GM21576 (cell line): ENCODE measurements around the gene NPIPA1.
A peak's percentile ranks its signal among the peaks of the same experiment; 100 is the strongest.
"Not testable (repeated sequence)": the region's sequence is repeated elsewhere in the genome, so short reads cannot be mapped to it uniquely, and the experiment has no call there.

Experiments
- ATAC-seq: cut with Tn5 transposase; IDR thresholded peaks from one replicate; pipeline ENCODE4 v1.9.1; 2021; ENCODE audit warnings: mild to moderate bottlenecking, moderate library complexity; ENCODE audit not compliant: unreplicated experiment

NPIPA1 gene

GRCh38 chr16:14929176-14929575 is 8.1 kb upstream of the NPIPA1 start:
- not testable (repeated sequence) for ATAC-seq

- not testable (repeated sequence) for ATAC-seq
Observed at GRCh38 chr16:14930246-14930645, 7.0 kb upstream of the NPIPA1 start.

DNA sequence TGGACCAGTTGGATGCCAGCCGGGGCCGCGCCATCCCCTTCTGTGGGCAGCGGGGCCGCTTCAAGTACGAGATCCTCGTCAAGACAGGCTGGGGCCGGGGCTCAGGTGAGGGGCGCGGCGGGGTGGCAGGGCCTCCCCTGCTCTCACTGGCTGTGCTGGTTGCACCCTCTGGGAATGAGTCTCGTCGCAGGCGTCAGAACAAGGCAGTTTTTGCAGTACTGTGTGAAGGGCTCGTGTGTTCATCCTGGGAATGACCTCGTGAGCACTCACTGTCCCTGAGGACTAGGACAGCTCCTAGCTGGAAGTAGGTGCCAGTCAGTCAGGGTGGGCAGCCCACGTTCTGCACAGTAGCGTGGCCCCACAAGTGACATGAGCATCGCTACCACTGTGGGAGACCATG is 6.3 kb upstream of the NPIPA1 start:
- ATAC-seq = not testable (repeated sequence)

DNA sequence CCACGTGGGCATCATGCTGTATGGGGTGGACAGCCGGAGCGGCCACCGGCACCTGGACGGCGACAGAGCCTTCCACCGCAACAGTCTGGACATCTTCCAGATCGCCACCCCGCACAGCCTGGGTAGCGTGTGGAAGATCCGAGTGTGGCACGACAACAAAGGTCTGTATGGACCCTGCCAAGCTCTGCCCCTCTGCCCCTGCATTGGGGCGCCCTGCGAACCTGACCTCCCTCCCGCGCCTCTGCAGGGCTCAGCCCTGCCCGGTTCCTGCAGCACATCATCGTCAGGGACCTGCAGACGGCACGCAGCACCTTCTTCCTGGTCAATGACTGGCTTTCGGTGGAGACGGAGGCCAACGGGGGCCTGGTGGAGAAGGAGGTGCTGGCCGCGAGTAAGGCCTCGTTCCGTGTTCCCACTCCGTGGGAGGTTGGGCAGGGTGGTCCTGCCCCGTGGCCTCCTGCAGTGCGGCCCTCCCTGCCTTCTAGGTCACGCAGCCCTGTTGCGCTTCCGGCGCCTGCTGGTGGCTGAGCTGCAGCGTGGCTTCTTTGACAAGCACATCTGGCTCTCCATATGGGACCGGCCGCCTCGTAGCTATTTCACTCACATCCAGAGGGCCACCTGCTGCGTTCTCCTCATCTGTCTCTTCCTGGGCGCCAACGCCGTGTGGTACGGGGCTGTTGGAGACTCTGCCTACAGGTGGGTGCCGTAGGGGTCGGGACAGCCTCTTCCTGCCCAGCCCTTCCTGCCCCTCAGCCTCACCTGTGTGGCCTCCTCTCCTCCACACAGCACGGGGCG is 4.5 kb upstream of the NPIPA1 start:
- ATAC-seq = not testable (repeated sequence)

DNA sequence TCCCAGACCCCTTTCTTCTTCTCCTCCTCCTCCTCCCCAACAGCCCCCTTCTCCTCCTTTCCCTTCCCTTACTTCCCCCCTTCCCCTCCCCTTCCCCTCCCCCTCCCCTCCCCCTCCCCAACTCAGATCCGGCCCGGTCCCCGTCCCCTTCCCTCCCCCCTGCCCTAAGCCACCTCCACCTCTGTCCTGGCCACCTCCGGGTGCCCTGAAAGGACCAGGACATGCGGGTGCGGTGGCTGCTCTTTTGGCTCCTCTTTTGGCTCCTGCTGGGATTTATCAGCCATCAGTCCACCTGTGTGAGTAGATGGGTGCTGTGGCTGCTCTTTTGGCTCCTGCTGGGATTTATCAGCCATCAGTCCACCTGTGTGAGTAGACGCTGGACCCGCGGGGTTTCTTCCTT is 751 bp downstream of the NPIPA1 start:
- ATAC-seq = not testable (repeated sequence)

DNA sequence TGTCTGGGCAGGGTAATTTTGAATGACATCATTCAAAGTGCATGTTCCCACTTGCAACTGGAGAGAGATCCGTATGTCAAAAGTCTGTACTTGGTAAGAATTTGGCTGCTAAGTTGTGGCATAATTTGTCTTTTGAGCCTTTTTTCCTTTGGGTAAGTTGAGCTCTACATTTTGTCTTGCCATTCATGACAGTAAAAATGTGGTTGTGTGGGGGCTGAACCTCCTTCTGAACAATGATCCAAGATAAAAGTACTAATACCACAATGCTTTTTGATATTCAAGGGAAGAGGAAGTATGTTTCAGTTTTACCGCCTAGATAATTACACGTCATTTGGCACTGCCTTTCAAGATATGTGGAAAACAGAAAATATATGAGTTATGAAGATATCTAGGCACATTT is 5.4 kb downstream of the NPIPA1 start:
- ATAC-seq = not testable (repeated sequence)

DNA sequence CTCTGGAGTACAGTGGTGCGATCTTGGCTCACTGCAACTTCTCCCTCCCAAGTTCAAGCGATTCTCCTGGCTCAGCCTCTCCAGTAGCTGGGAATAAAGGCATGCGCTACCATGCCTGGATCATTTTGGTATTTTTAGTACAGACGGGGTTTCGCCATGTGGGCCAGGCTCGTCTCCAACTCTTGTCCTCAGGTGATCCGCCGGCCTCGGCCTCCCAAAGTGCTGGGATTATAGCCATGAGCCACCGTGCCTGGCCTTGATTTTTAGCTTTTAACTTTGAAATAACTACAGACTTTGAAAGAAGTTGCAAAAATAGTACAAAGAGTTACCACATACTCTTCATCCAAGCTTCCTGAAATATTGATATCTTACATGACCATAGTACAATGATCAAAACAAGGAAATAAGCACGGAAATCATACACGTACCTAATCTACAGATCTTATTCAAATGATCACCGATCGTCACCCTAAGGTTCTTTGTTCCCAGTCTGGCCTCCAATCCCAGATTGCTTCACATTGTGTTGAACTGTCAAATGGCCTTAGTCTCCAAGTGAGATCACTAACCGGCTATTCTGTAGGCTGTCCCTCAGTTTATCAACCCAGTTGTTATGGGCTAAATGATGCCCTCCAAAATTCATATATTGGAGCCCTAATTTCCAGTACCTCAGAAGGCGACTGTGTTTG is 18.4 kb downstream of the NPIPA1 start:
- no peak for ATAC-seq

GRCh38 chr16:14957576-14958322 is 20.5 kb downstream of the NPIPA1 start:
- ATAC-seq = no peak

- ATAC-seq = no peak
Observed at GRCh38 chr16:14958323-14958600, 21.0 kb downstream of the NPIPA1 start.

DNA sequence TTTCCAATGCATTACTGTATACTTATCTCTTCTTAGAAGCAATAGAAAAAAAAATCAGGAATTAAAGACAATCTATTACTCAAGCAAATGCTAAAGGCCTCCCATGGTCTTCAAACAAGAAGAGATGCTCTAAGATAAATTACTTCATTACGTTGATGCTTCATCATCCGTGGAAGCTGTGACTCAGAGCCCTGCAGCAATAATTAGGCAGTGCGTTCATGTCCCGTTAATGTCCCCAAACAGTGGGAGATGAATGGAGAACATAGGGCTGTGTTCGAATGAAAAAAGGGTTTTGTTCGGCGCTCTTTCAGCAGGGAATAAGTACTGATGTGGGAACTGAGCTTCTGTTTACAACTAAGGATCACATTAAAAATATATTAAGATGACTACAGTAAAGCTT is 21.7 kb downstream of the NPIPA1 start:
- no peak for ATAC-seq

GRCh38 chr16:14961405-14962186 is 24.4 kb downstream of the NPIPA1 start:
- ATAC-seq = no peak

DNA sequence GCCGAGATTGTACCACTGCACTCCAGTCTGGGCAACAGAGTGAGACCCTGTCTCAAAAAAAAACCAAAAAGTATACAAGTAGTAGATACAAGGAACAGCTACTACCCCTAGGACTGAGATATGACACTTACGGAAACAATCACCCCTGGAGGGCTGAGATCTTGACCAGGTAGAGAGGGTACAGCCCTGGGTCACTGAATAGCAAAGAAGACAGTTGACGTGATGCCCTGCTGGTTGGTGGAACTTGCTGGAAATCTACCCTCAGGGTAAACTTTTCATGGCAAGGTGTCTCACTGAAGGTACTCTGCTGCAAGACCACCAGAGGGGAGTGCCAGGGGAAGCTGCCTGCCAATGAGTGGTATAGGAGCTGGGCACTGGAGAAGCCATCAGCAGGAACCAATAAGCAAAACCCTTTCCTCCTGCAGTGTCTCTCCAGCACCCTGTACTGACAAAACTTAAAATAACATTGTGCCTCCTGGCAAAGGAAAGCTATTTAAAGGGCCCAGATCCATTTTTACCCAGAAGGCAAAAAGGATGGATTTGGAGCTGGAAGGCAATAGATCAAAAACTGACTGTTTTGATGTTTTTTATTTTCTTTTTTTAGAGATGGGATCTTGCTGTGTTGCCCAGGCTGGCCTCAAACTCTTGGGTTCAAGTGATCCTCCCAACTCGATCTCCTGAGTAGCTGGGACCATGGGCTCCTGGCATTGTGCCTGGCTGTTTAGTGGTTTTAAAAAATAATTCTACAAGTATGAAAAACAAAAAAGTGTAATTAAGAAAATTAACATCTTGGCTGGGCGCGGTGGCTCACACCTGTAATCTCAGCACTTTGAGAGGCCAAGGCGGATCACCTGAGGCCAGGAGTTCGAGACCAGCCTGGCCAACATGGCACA is 26.3 kb downstream of the NPIPA1 start:
- ATAC-seq = no peak

DNA sequence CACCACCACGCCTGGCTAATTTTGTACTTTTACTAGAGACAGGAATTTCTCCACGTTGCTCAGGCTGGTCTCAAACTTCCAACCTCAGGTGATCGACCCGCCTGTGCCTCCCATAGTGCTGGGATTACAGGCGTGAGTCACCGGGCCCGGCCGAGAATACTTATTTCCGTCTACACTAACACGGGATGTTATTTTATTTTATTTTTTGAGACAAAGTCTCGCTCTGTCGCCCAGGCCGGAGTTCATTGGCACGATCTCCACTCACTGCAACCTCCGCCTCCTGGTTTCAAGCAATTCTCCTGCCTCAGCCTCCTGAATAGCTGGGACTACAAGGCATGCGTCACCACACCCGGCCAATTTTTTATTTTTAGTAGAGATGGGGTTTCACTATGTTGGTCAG is 28.1 kb downstream of the NPIPA1 start:
- no peak for ATAC-seq

GRCh38 chr16:14969795-14970194 is 32.6 kb downstream of the NPIPA1 start:
- not testable (repeated sequence) for ATAC-seq

GRCh38 chr16:14971621-14972228 is 34.5 kb downstream of the NPIPA1 start:
- ATAC-seq = not testable (repeated sequence)

- ATAC-seq = not testable (repeated sequence)
Observed at GRCh38 chr16:14973785-14974322, 36.6 kb downstream of the NPIPA1 start.

- not testable (repeated sequence) for ATAC-seq
Observed at GRCh38 chr16:14974331-14974655, 37.0 kb downstream of the NPIPA1 start.

DNA sequence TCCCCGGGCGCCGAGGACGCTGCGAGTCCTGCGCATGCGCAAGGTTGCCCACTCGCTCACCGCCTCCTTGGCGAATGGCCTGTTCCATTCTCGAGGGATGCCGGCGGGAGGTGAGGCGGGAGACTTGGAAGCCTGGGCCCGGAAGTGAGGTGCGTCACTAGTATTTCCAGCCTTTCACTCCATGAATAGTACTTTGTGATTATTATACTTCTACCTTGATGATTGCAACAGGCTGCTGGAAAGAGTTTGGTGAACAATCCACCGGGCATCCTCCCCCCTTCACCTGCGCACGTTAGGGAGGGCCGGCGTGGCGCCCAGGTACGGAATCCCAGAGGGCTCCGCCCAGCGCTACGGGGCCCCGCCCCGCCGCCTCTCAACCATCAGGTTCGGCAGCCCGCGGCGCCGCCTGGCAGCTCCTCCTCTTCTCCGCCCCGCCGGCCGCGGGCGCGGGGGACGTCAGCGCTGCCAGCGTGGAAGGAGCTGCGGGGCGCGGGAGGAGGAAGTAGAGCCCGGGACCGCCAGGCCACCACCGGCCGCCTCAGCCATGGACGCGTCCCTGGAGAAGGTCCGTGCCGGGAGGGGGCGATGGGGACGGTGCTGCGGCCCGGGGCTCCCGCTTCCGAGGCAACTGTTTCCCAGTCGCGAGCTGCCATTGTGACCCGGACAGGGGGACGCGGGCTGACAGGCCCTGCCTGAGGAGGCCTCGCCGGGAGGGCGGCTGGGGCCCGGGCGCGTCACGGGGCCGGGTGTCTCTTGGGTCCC is 37.6 kb downstream of the NPIPA1 start, which contains the start of gene PDXDC1:
PDXDC1 (plus strand) TSS at position 371 of the 762 bp plus-strand sequence; CDS start at position 545, 174 bp downstream.
- peak; percentile 89 for ATAC-seq
